HCT116 (cell line): ENCODE measurements around the gene LGMN. TPM values are rescaled to one million over a fixed set of nuclear protein-coding genes. Genes with fewer than 3 reads are reported as not detected.

Experiments used
- ATAC-seq: fragments of 200-7000 bp; cut with Tn5 transposase; 2 replicates; pipeline ENCODE4 v1.9.1; 2020; ENCODE audit warnings: mild to moderate bottlenecking, moderate library complexity
- BruUV-seq: library from RNA; stranded (reverse); fragments of 400-500 nt; replicated peaks from 2 replicates; lab custom pipeline; 2021; lab: Mats Ljungman, UMichigan
- CTCF ChIA-PET: fragments of 300-600 bp; sonication (Branson Sonifier 250); formaldehyde crosslinking; loops from one replicate; lab custom pipeline; 2021; ENCODE audit warnings: antibody characterized with exemption; lab: Charles Lee
- POLR2A ChIA-PET: fragments of 300-600, 350-600 bp; sonication (Branson Sonifier 250); formaldehyde crosslinking; loops from one replicate; lab custom pipeline; 2021; ENCODE audit warnings: antibody characterized with exemption; lab: Charles Lee
- RAD21 ChIA-PET, 2 experiments: fragments of 300-600 bp; sonication (Branson Sonifier 250); formaldehyde crosslinking; loops; one replicate each; lab custom pipeline; 2023; ENCODE audit warnings: low total read pairs in 2 of 2; ENCODE audit not compliant: uncharacterized antibody in 2 of 2, unreplicated experiment in 2 of 2, low non-redundant PET in 1 of 2; lab: Charles Lee
- DNase-seq: peaks from one replicate; pipeline ENCODE4 v3.0.0-alpha.2; 2010; ENCODE audit warnings: low read depth, low spot score
- H2AFZ ChIP-seq: fragments of 200-600 bp; shearing (Covaris generic), sonication (generic); 2 replicates; pipeline ENCODE4 v1.6.1; 2017; ENCODE audit warnings: low read depth, mixed run types, mixed read lengths, antibody characterized with exemption, low read length; ENCODE audit not compliant: poor library complexity, severe bottlenecking
- H3K27ac ChIP-seq: 2 replicates; pipeline ENCODE4 v1.5.1; 2012; ENCODE audit warnings: low read depth, low read length
- H3K27me3 ChIP-seq: fragments of 200-600 bp; sonication (generic); 2 replicates; pipeline ENCODE4 v1.6.1; 2016; ENCODE audit warnings: mixed run types, low read length, mixed read lengths; ENCODE audit not compliant: insufficient read depth
- H3K36me3 ChIP-seq, 2 experiments: fragments of 200-500 bp in 1 of 2; fragments of 200-600 bp in 1 of 2; sonication (Bioruptor generic) in 1 of 2; sonication (generic) in 1 of 2; 2 replicates each; pipeline versions ENCODE4 v1.5.1 to v1.6.1; 2014 to 2016; ENCODE audit warnings: low read length in 2 of 2, inconsistent platforms in 1 of 2, mixed read lengths in 1 of 2, mixed run types in 1 of 2; ENCODE audit not compliant: insufficient read depth in 2 of 2, control insufficient read depth in 1 of 2
- H3K4me1 ChIP-seq, 2 experiments: fragments of 200-600 bp in 1 of 2; sonication (generic) in 1 of 2; 2 replicates each; pipeline versions ENCODE4 v1.5.1 to v1.6.1; 2012 to 2017; ENCODE audit warnings: low read length in 2 of 2, inconsistent platforms in 1 of 2, mild to moderate bottlenecking in 1 of 2, mixed read lengths in 1 of 2, mixed run types in 1 of 2, moderate library complexity in 1 of 2; ENCODE audit not compliant: insufficient read depth in 2 of 2, control insufficient read depth in 1 of 2
- H3K4me2 ChIP-seq: fragments of 200-600 bp; sonication (generic); 2 replicates; pipeline ENCODE4 v1.6.1; 2017; ENCODE audit warnings: mixed run types, low read length, mixed read lengths
- H3K4me3 ChIP-seq, 2 experiments: fragments of 200-600 bp in 1 of 2; sonication (generic) in 1 of 2; replicated peaks in 1 of 2; 2 replicates each; pipeline ENCODE4 v1.5.1; 2011 to 2016; ENCODE audit warnings: low read length in 2 of 2, control low read depth in 1 of 2, low read depth in 1 of 2, mild to moderate bottlenecking in 1 of 2, mixed read lengths in 1 of 2, mixed run types in 1 of 2
- H3K79me2 ChIP-seq: fragments of 200-600 bp; sonication (generic); 2 replicates; pipeline ENCODE4 v1.6.1; 2017; ENCODE audit warnings: mild to moderate bottlenecking, mixed run types, low read length, moderate library complexity, mixed read lengths; ENCODE audit not compliant: insufficient read depth
- H3K9ac ChIP-seq: fragments of 200-600 bp; sonication (generic); 2 replicates; pipeline ENCODE4 v1.6.1; 2016; ENCODE audit warnings: low read length, mixed read lengths
- H3K9me2 ChIP-seq: fragments of 200-600 bp; sonication (generic), shearing (Covaris generic); 2 replicates; pipeline ENCODE4 v1.6.1; 2017; ENCODE audit warnings: mixed run types, mild to moderate bottlenecking, moderate library complexity; ENCODE audit not compliant: insufficient read depth
- H3K9me3 ChIP-seq, 2 experiments: fragments of 200-500 bp in 1 of 2; fragments of 200-600 bp in 1 of 2; sonication (Bioruptor generic) in 1 of 2; sonication (generic) in 1 of 2; 2 replicates each; pipeline ENCODE4 v1.6.1; 2014 to 2017; ENCODE audit warnings: low read length in 2 of 2, mixed read lengths in 2 of 2, inconsistent platforms in 1 of 2, low read depth in 1 of 2, mild to moderate bottlenecking in 1 of 2, mixed run types in 1 of 2, moderate library complexity in 1 of 2; ENCODE audit not compliant: control insufficient read depth in 1 of 2, insufficient read depth in 1 of 2
- H4K20me1 ChIP-seq: fragments of 200-600 bp; sonication (generic), shearing (Covaris generic); 2 replicates; pipeline ENCODE4 v1.6.1; 2017; ENCODE audit warnings: mixed run types, mild to moderate bottlenecking, moderate library complexity; ENCODE audit not compliant: insufficient read depth
- ATF3 ChIP-seq: IDR thresholded peaks from 2 replicates; pipeline ENCODE4 v1.6.1; 2012
- EGR1 ChIP-seq: IDR thresholded peaks from 2 replicates; pipeline ENCODE4 v1.6.1; 2012; ENCODE audit warnings: low read depth
- ELF1 ChIP-seq: IDR thresholded peaks from 2 replicates; pipeline ENCODE4 v1.6.1; 2012; ENCODE audit warnings: low read depth, borderline replicate concordance
- EZH2phosphoT487 ChIP-seq: fragments of 200-600 bp; IDR thresholded peaks from 2 replicates; pipeline ENCODE4 v1.6.1; 2018; ENCODE audit warnings: antibody characterized with exemption, borderline replicate concordance
- FOSL1 ChIP-seq: IDR thresholded peaks from 2 replicates; pipeline ENCODE4 v1.6.1; 2012; ENCODE audit warnings: low read depth
- MAX ChIP-seq: IDR thresholded peaks from 2 replicates; pipeline ENCODE4 v1.6.1; 2012
- POLR2A ChIP-seq: IDR thresholded peaks from 2 replicates; pipeline ENCODE4 v1.7.0; 2011; ENCODE audit warnings: borderline replicate concordance; ENCODE audit not compliant: insufficient read depth, insufficient read length; ENCODE audit errors: extremely low read depth
- POLR2AphosphoS5 ChIP-seq: IDR thresholded peaks from 2 replicates; pipeline ENCODE4 v1.6.1; 2011; ENCODE audit warnings: mild to moderate bottlenecking, low read depth, low read length, moderate library complexity
- REST ChIP-seq: IDR thresholded peaks from 2 replicates; pipeline ENCODE4 v1.6.1; 2012; ENCODE audit warnings: low read depth
- SIN3A ChIP-seq: IDR thresholded peaks from 2 replicates; pipeline ENCODE4 v1.6.1; 2012; ENCODE audit warnings: low read depth
- SP1 ChIP-seq: IDR thresholded peaks from 2 replicates; pipeline ENCODE4 v1.6.1; 2012; ENCODE audit warnings: low read depth
- TCF7L2 ChIP-seq: IDR thresholded peaks from 2 replicates; pipeline ENCODE4 v1.7.0; 2011; ENCODE audit warnings: borderline replicate concordance, inconsistent platforms; ENCODE audit not compliant: insufficient read depth, insufficient read length; ENCODE audit errors: extremely low read depth
- ZBTB33 ChIP-seq: IDR thresholded peaks from 2 replicates; pipeline ENCODE4 v1.6.1; 2011; ENCODE audit warnings: mild to moderate bottlenecking, low read length, moderate library complexity; ENCODE audit not compliant: insufficient replicate concordance; ENCODE audit errors: extremely low read depth
- ZFX ChIP-seq: fragments of 450-650 bp; IDR thresholded peaks from 2 replicates; pipeline ENCODE4 v1.6.1; 2017
- ZNF274 ChIP-seq: fragments of 200-500 bp; sonication (Bioruptor generic); IDR thresholded peaks from 2 replicates; pipeline ENCODE4 v1.6.1; 2014; ENCODE audit warnings: mild to moderate bottlenecking, low read depth, low read length, inconsistent platforms
- intact Hi-C: fragments of 100-400 bp; cut with micrococcal nuclease; formaldehyde crosslinking; loops from 2 replicates; pipeline ENCODE4 v1.10.0; 2022
- total RNA-seq: library from RNA; stranded (reverse); gene quantifications from one replicate; pipeline ENCODE4 v1.2.1, GENCODE V29; 2021; ENCODE audit not compliant: unreplicated experiment
- TF ChIP-seq, protein P1 (sequence below), 3 experiments: fragments of 200-600 bp in 1 of 3; sonication (generic) in 1 of 3; IDR thresholded peaks in 2 of 3; conservative IDR thresholded peaks in 1 of 3; 2 replicates each; pipeline ENCODE4 v1.5.1; 2012 to 2017; ENCODE audit warnings: low read depth in 2 of 3, low read length in 2 of 3, antibody characterized with exemption in 1 of 3, borderline replicate concordance in 1 of 3, control low read depth in 1 of 3, mild to moderate bottlenecking in 1 of 3, mixed read lengths in 1 of 3, mixed run types in 1 of 3, moderate library complexity in 1 of 3; ENCODE audit not compliant: insufficient read depth in 1 of 3

LGMN gene
- total RNA-seq, 1 experiment from 2014 or later = 44.9 TPM

DNA sequence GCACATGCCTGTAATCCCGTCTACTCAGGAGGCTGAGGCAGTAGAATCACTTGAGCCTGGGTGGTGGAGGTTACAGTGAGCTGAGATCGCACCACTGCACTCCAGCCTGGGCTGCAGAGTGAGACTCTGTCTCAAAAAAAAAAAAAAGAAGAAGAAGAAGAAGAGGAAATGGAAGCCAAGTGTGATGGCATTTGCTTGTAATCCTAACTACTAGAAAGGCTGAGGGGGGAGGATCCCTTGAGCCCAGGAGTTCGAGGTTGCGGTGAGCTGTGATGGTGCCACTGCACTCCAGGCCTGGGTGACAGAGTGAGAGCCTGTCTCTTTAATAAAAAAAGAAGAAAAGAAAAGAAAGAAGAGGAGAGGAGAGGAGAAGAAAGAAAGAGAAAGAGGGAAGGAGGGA, 52.1 kb downstream of the LGMN start:
- RAD21 ChIA-PET = no interaction called here

More for the DNA sequence above, 52.1 kb downstream of the LGMN start:
- H3K27me3 ChIP-seq = peaks cover 9% of the 10 kb centered on the region; the same call in 1 of the 2 replicates
- no peaks in the 10 kb centered on the region for H4K20me1 ChIP-seq
- H3K9me3 ChIP-seq = no peaks in the 10 kb centered on the region
- H3K4me1 ChIP-seq = peaks cover 29 to 33% of the 10 kb centered on the region in 2 experiments
- no peak overlapping the region for H2AFZ ChIP-seq
- no TSS peak for BruUV-seq
- H3K4me2 ChIP-seq = no peak overlapping the region
- no peaks in the 10 kb centered on the region for H3K79me2 ChIP-seq
- no peaks in the 10 kb centered on the region for H3K36me3 ChIP-seq
- CTCF ChIA-PET = no interaction called here
- H3K27ac ChIP-seq = no peak overlapping the region
- no peak overlapping the region for H3K4me3 ChIP-seq
- ATAC-seq = no peak
- no peak for DNase-seq
- H3K9ac ChIP-seq = no peak overlapping the region
- POLR2A ChIA-PET = no interaction called here
- H3K9me2 ChIP-seq = no peaks in the 10 kb centered on the region
- TF ChIP-seq EZH2phosphoT487 = no peak
- no peak for TF ChIP-seq ELF1
- TF ChIP-seq SIN3A = no peak
- no peak for TF ChIP-seq FOSL1
- no peak for TF ChIP-seq SP1
- TF ChIP-seq ZFX = no peak
- TF ChIP-seq TCF7L2 = no peak
- TF ChIP-seq EGR1 = no peak
- TF ChIP-seq MAX = no peak
- TF ChIP-seq ZNF274 = no peak
- no peak for TF ChIP-seq POLR2AphosphoS5
- TF ChIP-seq, protein P1, sequence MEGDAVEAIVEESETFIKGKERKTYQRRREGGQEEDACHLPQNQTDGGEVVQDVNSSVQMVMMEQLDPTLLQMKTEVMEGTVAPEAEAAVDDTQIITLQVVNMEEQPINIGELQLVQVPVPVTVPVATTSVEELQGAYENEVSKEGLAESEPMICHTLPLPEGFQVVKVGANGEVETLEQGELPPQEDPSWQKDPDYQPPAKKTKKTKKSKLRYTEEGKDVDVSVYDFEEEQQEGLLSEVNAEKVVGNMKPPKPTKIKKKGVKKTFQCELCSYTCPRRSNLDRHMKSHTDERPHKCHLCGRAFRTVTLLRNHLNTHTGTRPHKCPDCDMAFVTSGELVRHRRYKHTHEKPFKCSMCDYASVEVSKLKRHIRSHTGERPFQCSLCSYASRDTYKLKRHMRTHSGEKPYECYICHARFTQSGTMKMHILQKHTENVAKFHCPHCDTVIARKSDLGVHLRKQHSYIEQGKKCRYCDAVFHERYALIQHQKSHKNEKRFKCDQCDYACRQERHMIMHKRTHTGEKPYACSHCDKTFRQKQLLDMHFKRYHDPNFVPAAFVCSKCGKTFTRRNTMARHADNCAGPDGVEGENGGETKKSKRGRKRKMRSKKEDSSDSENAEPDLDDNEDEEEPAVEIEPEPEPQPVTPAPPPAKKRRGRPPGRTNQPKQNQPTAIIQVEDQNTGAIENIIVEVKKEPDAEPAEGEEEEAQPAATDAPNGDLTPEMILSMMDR (IDR thresholded peaks at IDR 0.05 in 2 of 3, conservative IDR thresholded peaks at IDR 0.05 in 1 of 3; ENCODE audit: borderline replicate concordance in 1 of 3, insufficient read depth in 1 of 3, low read depth in 2 of 3, low read length in 2 of 3) = no peak
- no peak for TF ChIP-seq ATF3
- TF ChIP-seq REST = no peak
- TF ChIP-seq ZBTB33 = no peak
- TF ChIP-seq POLR2A = no peak
- intact Hi-C loops = no loop called here
